Hippocampal formation (tissue), 2 donors: ENCODE results near the gene NRSN2.
"Not testable (repeated sequence)": the region's sequence is repeated elsewhere in the genome, so short reads cannot be mapped to it uniquely, and the experiment has no call there.

Experiments
- DNase-seq, 2 donors: peaks; one replicate each; lab custom pipeline; 2025; lab: John Stamatoyannopoulos, UW

The NRSN2 gene

GRCh38 chr20:325045-325888 lies 21.6 kb upstream of the NRSN2 start, which contains the start of gene SOX12:
Gene SOX12 (plus strand): TSS chr20:325552. CDS start chr20:325925, 373 bp downstream.
- DNase-seq: peak; percentile 93 to 95

- DNase-seq: peak; percentile 57 to 62
These were observed 20.8 kb upstream of the NRSN2 start for GRCh38 chr20:325889-326644.

- no peak for DNase-seq
These were observed 20.2 kb upstream of the NRSN2 start for GRCh38 chr20:326645-327185.

- peak; percentile 84 to 85 for DNase-seq
These were observed 19.5 kb upstream of the NRSN2 start for GRCh38 chr20:327186-328026.

GRCh38 chr20:328027-328974 lies 18.6 kb upstream of the NRSN2 start:
- DNase-seq: no peak

GRCh38 chr20:328975-329695 lies 17.8 kb upstream of the NRSN2 start:
- no peak for DNase-seq

- no peak for DNase-seq
These were observed 17.1 kb upstream of the NRSN2 start for GRCh38 chr20:329851-330232.

GRCh38 chr20:330233-331149 lies 16.4 kb upstream of the NRSN2 start:
- peak; percentile 65 for DNase-seq

GRCh38 chr20:334578-334977 lies 12.3 kb upstream of the NRSN2 start:
- no peak for DNase-seq

GRCh38 chr20:336040-336439 lies 10.9 kb upstream of the NRSN2 start:
- DNase-seq: not testable (repeated sequence)

- no peak for DNase-seq
These were observed 5.2 kb upstream of the NRSN2 start for GRCh38 chr20:341682-342081.

- no peak for DNase-seq
These were observed 3.8 kb upstream of the NRSN2 start for GRCh38 chr20:343107-343506.

GRCh38 chr20:346033-346639 lies 775 bp upstream of the NRSN2 start:
- DNase-seq: no peak

- no peak for DNase-seq
These were observed 367 bp downstream of the NRSN2 start for GRCh38 chr20:347317-347639.

GRCh38 chr20:347640-348484 lies 951 bp downstream of the NRSN2 start:
- DNase-seq: peak; percentile 86 to 87

GRCh38 chr20:348972-349841 lies 2.3 kb downstream of the NRSN2 start:
- DNase-seq: no peak

GRCh38 chr20:353166-353565 lies 6.3 kb downstream of the NRSN2 start:
- no peak for DNase-seq
